Eye (tissue), 1 donor: ENCODE data around the gene RNF180.
"Not testable (repeated sequence)": the region's sequence is repeated elsewhere in the genome, so short reads cannot be mapped to it uniquely, and the experiment has no call there.

Experiments
- DNase-seq: peaks from one replicate; pipeline ENCODE4 v3.0.0-alpha.2; 2015

Gene RNF180

GRCh38 chr5:64398735-64399134 lies 233.1 kb downstream of the RNF180 start:
- not testable (repeated sequence) for DNase-seq

- DNase-seq: not testable (repeated sequence)
Measured at GRCh38 chr5:64407103-64407825, 241.6 kb downstream of the RNF180 start.

- no peak for DNase-seq
Measured at GRCh38 chr5:64417390-64417789, 251.7 kb downstream of the RNF180 start.

GRCh38 chr5:64418013-64418412 lies 252.4 kb downstream of the RNF180 start:
- DNase-seq: no peak
